Neural progenitor cell (in vitro differentiated cells): Measurements from ENCODE around the gene TBXAS1.

ENCODE experiments used
- CTCF ChIP-seq: fragments of 200-600 bp; sonication (generic); IDR thresholded peaks from 2 replicates; pipeline ENCODE4 v1.5.1; 2017; ENCODE audit warnings: antibody characterized with exemption, mild to moderate bottlenecking
- EZH2 ChIP-seq: fragments of 200-600 bp; sonication (generic); IDR thresholded peaks from 2 replicates; pipeline ENCODE4 v1.6.1; 2017; ENCODE audit warnings: antibody characterized with exemption, mild to moderate bottlenecking, moderate library complexity

- TF ChIP-seq CTCF (no peak), EZH2 (no peak)
Measured at GRCh38 chr7:140009735-140010134, 180.7 kb downstream of the TBXAS1 start.
